ENCODE results near the gene ZNF317.

The ZNF317 gene

GRCh38 chr19:9205501-9206113 is 65.4 kb downstream of the ZNF317 start:
- in situ Hi-C loops (cut with HindIII; ENCODE audit: low pct_ligation_motif_present, low sequenced_read_pairs) = no loop called here
- Histone ChIP-seq H3K36me3 (replicated peaks) (no peaks in the 10 kb centered on the region), H3K4me3 (ENCODE audit: low read depth, low read length) (no peak overlapping the region), H3K27me3 (replicated peaks) (no peaks in the 10 kb centered on the region), H3K27ac (no peak overlapping the region)
- TF ChIP-seq CTCF (IDR thresholded peaks at IDR 0.05; ENCODE audit: low read depth, low read length, missing control alignments) = peak; percentile 84
- DNase-seq = peak; percentile 55
